H1 (cell line): Measurements from ENCODE around the gene SPG7. TPM values are rescaled to one million over a fixed set of nuclear protein-coding genes. Genes with fewer than 3 reads are reported as not detected.
A peak's percentile ranks its signal among the peaks of the same experiment; 100 is the strongest.

ENCODE experiments used
- CTCF ChIA-PET: fragments of 300-600 bp; sonication (Branson Sonifier 250); formaldehyde crosslinking; loops from one replicate; lab custom pipeline; 2021; ENCODE audit not compliant: partially characterized antibody; lab: Charles Lee
- POLR2A ChIA-PET: fragments of 300-600 bp; sonication (Branson Sonifier 250); formaldehyde crosslinking; loops from one replicate; lab custom pipeline; 2021; ENCODE audit warnings: inconsistent platforms; ENCODE audit not compliant: partially characterized antibody; lab: Charles Lee
- DNase-seq, 2 experiments: peaks; one replicate each; pipeline versions ENCODE4 v3.0.0 to v3.0.0-alpha.2; 2010 to 2022; ENCODE audit warnings: low spot score in 2 of 2, low read depth in 1 of 2, mixed read lengths in 1 of 2
- FAIRE-seq: peaks from 2 replicates; lab custom pipeline; 2011; peaks lifted over from hg19 to GRCh38; lab: Jason Lieb, UNC
- H2AFZ ChIP-seq: 2 replicates; pipeline ENCODE4 v1.8.1; 2012; ENCODE audit warnings: low read length, inconsistent platforms
- H2AK5ac ChIP-seq: 2 replicates; pipeline ENCODE4 v1.6.1; 2013; ENCODE audit warnings: low read depth, low read length
- H2BK120ac ChIP-seq: replicated peaks from 2 replicates; pipeline ENCODE3; 2013; ENCODE audit warnings: low read depth, low read length, inconsistent platforms
- H2BK12ac ChIP-seq: 2 replicates; pipeline ENCODE4 v1.6.1; 2013; ENCODE audit warnings: low read depth, low read length
- H2BK15ac ChIP-seq: 2 replicates; pipeline ENCODE4 v1.6.1; 2013; ENCODE audit warnings: low read length
- H2BK20ac ChIP-seq: 2 replicates; pipeline ENCODE4 v1.6.1; 2013; ENCODE audit warnings: low read length
- H2BK5ac ChIP-seq: 2 replicates; pipeline ENCODE4 v1.6.1; 2013; ENCODE audit warnings: low read depth, low read length
- H3K14ac ChIP-seq: 2 replicates; pipeline ENCODE4 v1.6.1; 2013; ENCODE audit warnings: inconsistent platforms; ENCODE audit not compliant: insufficient read length
- H3K18ac ChIP-seq: 2 replicates; pipeline ENCODE4 v1.6.1; 2013; ENCODE audit warnings: low read length; ENCODE audit errors: extremely low read depth
- H3K23ac ChIP-seq: 2 replicates; pipeline ENCODE4 v1.6.1; 2013; ENCODE audit warnings: inconsistent platforms; ENCODE audit not compliant: insufficient read length
- H3K23me2 ChIP-seq: 2 replicates; pipeline ENCODE4 v1.6.1; 2013; ENCODE audit warnings: low read depth, low read length
- H3K27ac ChIP-seq: 2 replicates; pipeline ENCODE4 v1.6.1; 2011; ENCODE audit warnings: low read depth, low read length, inconsistent platforms
- H3K27me3 ChIP-seq, 4 experiments: replicated peaks in 1 of 4; 1 replicate in 1 of 4; 2 replicates in 3 of 4; pipeline versions ENCODE4 v1.6.1 to v1.8.1; 2011 to 2013; ENCODE audit warnings: low read length in 3 of 4, mild to moderate bottlenecking in 3 of 4, inconsistent platforms in 2 of 4, mixed read lengths in 2 of 4, moderate library complexity in 1 of 4; ENCODE audit not compliant: control insufficient read depth in 3 of 4, insufficient read depth in 3 of 4; ENCODE audit errors: extremely low read depth in 1 of 4
- H3K36me3 ChIP-seq, 4 experiments: 2 replicates each; pipeline versions ENCODE4 v1.6.1 to v1.8.1; 2011 to 2013; ENCODE audit warnings: mild to moderate bottlenecking in 4 of 4, low read length in 3 of 4, moderate library complexity in 2 of 4, control low read depth in 1 of 4, inconsistent platforms in 1 of 4; ENCODE audit not compliant: insufficient read depth in 4 of 4, control insufficient read depth in 2 of 4
- H3K4ac ChIP-seq: replicated peaks from 2 replicates; pipeline ENCODE3; 2013; ENCODE audit warnings: low read length, low read depth, mixed read lengths, inconsistent platforms; ENCODE audit not compliant: insufficient read length
- H3K4me1 ChIP-seq, 4 experiments: replicated peaks in 1 of 4; 1 replicate in 1 of 4; 2 replicates in 3 of 4; pipeline versions ENCODE4 v1.6.1 to v1.8.1; 2011 to 2013; ENCODE audit warnings: low read length in 3 of 4, inconsistent platforms in 2 of 4, mixed read lengths in 1 of 4; ENCODE audit not compliant: insufficient read depth in 4 of 4, control insufficient read depth in 3 of 4
- H3K4me2 ChIP-seq, 2 experiments: 2 replicates each; pipeline versions ENCODE4 v1.6.1 to v1.8.1; 2011 to 2013; ENCODE audit warnings: low read depth in 2 of 2, low read length in 2 of 2, control low read depth in 1 of 2, inconsistent platforms in 1 of 2, mild to moderate bottlenecking in 1 of 2; ENCODE audit not compliant: insufficient read depth in 1 of 2
- H3K4me3 ChIP-seq, 4 experiments: fragments of 200-600, 300-600 bp in 1 of 4; sonication (generic), shearing (Covaris generic), sonication (Bioruptor Twin) in 1 of 4; 2 replicates each; pipeline versions ENCODE4 v1.5.1 to v1.8.1; 2011 to 2016; ENCODE audit warnings: low read length in 4 of 4, low read depth in 3 of 4, control low read depth in 2 of 4, inconsistent platforms in 2 of 4, mild to moderate bottlenecking in 2 of 4, mixed read lengths in 1 of 4, moderate library complexity in 1 of 4; ENCODE audit not compliant: insufficient read depth in 2 of 4; ENCODE audit errors: extremely low read depth in 1 of 4
- H3K56ac ChIP-seq: replicated peaks from 2 replicates; pipeline ENCODE3; 2013; ENCODE audit warnings: low read depth, mild to moderate bottlenecking, mixed read lengths, low read length, inconsistent platforms; ENCODE audit not compliant: insufficient read length
- H3K79me1 ChIP-seq: 2 replicates; pipeline ENCODE4 v1.6.1; 2013; ENCODE audit warnings: low read depth, low read length, control low read depth
- H3K79me2 ChIP-seq, 2 experiments: 2 replicates each; pipeline versions ENCODE4 v1.6.1 to v1.8.1; 2012 to 2013; ENCODE audit warnings: low read length in 2 of 2, mild to moderate bottlenecking in 2 of 2, inconsistent platforms in 1 of 2; ENCODE audit not compliant: insufficient read depth in 2 of 2, control insufficient read depth in 1 of 2
- H3K9ac ChIP-seq, 4 experiments: replicated peaks in 1 of 4; 1 replicate in 1 of 4; 2 replicates in 3 of 4; pipeline versions ENCODE4 v1.6.1 to v1.8.1; 2011 to 2013; ENCODE audit warnings: low read depth in 3 of 4, low read length in 3 of 4, control low read depth in 2 of 4, mild to moderate bottlenecking in 2 of 4, moderate library complexity in 2 of 4, inconsistent platforms in 1 of 4; ENCODE audit errors: extremely low read depth in 1 of 4
- H3K9me3 ChIP-seq, 2 experiments: 2 replicates each; pipeline versions ENCODE4 v1.6.1 to v1.8.1; 2012 to 2013; ENCODE audit warnings: mild to moderate bottlenecking in 2 of 2, moderate library complexity in 2 of 2, control low read depth in 1 of 2, inconsistent platforms in 1 of 2, low read depth in 1 of 2, low read length in 1 of 2, mixed read lengths in 1 of 2; ENCODE audit not compliant: insufficient read depth in 2 of 2
- H4K20me1 ChIP-seq, 2 experiments: replicated peaks in 1 of 2; 2 replicates each; pipeline versions ENCODE3 to v1.8.1; 2011 to 2013; ENCODE audit warnings: inconsistent platforms in 2 of 2, low read length in 2 of 2, mild to moderate bottlenecking in 1 of 2; ENCODE audit not compliant: insufficient read depth in 2 of 2, control insufficient read depth in 1 of 2
- H4K5ac ChIP-seq: 2 replicates; pipeline ENCODE4 v1.6.1; 2013; ENCODE audit warnings: low read length, low read depth, mixed read lengths, inconsistent platforms; ENCODE audit not compliant: insufficient read length
- H4K8ac ChIP-seq: 2 replicates; pipeline ENCODE4 v1.8.0; 2013; ENCODE audit warnings: mild to moderate bottlenecking, moderate library complexity, low read length, inconsistent platforms; ENCODE audit not compliant: insufficient read depth; ENCODE audit errors: extremely low read depth
- H4K91ac ChIP-seq: replicated peaks from 2 replicates; pipeline ENCODE3; 2013; ENCODE audit warnings: low read length, mixed read lengths, inconsistent platforms; ENCODE audit not compliant: insufficient read length
- BCL11A ChIP-seq, 2 experiments: IDR thresholded peaks; one replicate each; pipeline ENCODE4 v1.6.1; 2011; ENCODE audit warnings: low read depth in 2 of 2, low read length in 2 of 2, mild to moderate bottlenecking in 2 of 2
- EGR1 ChIP-seq: IDR thresholded peaks from 2 replicates; pipeline ENCODE4 v1.6.1; 2011; ENCODE audit warnings: low read depth, low read length, borderline replicate concordance
- HDAC2 ChIP-seq, 2 experiments: fragments of 300-600 bp in 1 of 2; sonication (generic) in 1 of 2; IDR thresholded peaks; 2 replicates each; pipeline ENCODE4 v1.6.1; 2011 to 2012; ENCODE audit warnings: low read depth in 2 of 2, low read length in 2 of 2, mild to moderate bottlenecking in 2 of 2, moderate library complexity in 2 of 2, borderline replicate concordance in 1 of 2, inconsistent platforms in 1 of 2
- KDM4A ChIP-seq: IDR thresholded peaks from one replicate; pipeline ENCODE4 v1.7.1; 2012; ENCODE audit warnings: low read depth, mild to moderate bottlenecking, moderate library complexity, low read length, inconsistent platforms; ENCODE audit not compliant: severe bottlenecking
- POLR2A ChIP-seq, 2 experiments: IDR thresholded peaks; 1 replicate in 1 of 2; 2 replicates in 1 of 2; pipeline ENCODE4 v1.6.1; 2011; ENCODE audit warnings: low read depth in 2 of 2, low read length in 2 of 2, mild to moderate bottlenecking in 2 of 2; ENCODE audit errors: control extremely low read depth in 1 of 2
- SAP30 ChIP-seq: fragments of 300-600 bp; sonication (generic); IDR thresholded peaks from 2 replicates; pipeline ENCODE4 v1.7.1; 2012; ENCODE audit warnings: low read length, moderate library complexity, mild to moderate bottlenecking, inconsistent platforms; ENCODE audit not compliant: insufficient read depth, insufficient replicate concordance
- WGBS, 2 experiments: shearing (Covaris generic) in 1 of 2; methylation state at CpG; one replicate each; pipeline versions ENCODE4 v1.1.6 to v1.1.7; 2013 to 2015; ENCODE audit warnings: low lambda C conversion rate in 2 of 2, mixed read lengths in 2 of 2, inconsistent platforms in 1 of 2, low coverage in 1 of 2, missing lambda C conversion rate in 1 of 2; ENCODE audit not compliant: insufficient replicate concordance in 2 of 2, insufficient coverage in 1 of 2, insufficient read length in 1 of 2; ENCODE audit errors: extremely low coverage in 1 of 2, missing lambda C conversion rate in 1 of 2; 5-methylcytosine and 5-hydroxymethylcytosine counted together
- long read RNA-seq, 2 experiments: library from RNA in 1 of 2; library from capped mRNA in 1 of 2; stranded (forward); transcript quantifications; one replicate each; pipeline ENCODE4 v2.0.0, GENCODE V29; 2021; ENCODE audit warnings: inconsistent platforms in 1 of 2
- polyA minus RNA-seq, 3 experiments: library from RNA; depleted of rRNA, polyadenylated mRNA; stranded (reverse); fragments of >200 nt; gene quantifications; 1 replicate in 2 of 3; 2 replicates in 1 of 3; pipeline ENCODE4 v1.2.3, GENCODE V29; 2011
- polyA plus RNA-seq, 7 experiments: library from polyadenylated mRNA; depleted of rRNA in 3 of 7; stranded (reverse) in 5 of 7; unstranded in 2 of 7; fragments of >200 nt in 5 of 7; fragments of 200-250 nt in 2 of 7; gene quantifications; 1 replicate in 5 of 7; 2 replicates in 1 of 7; 4 replicates in 1 of 7; pipeline versions ENCODE4 v1.2.1 to v1.2.3, GENCODE V29; 2011 to 2013; ENCODE audit warnings: missing spikeins in 2 of 7, mixed read lengths in 2 of 7
- total RNA-seq: library from RNA; stranded (reverse); fragmentation: NEBNext Ultra II Directional; extraction: Animal tissue kit (Norgen Biotek cat#: 25700); gene quantifications from 2 replicates; pipeline ENCODE4 v1.2.1, GENCODE V29; 2021

Gene SPG7
- total RNA-seq, result 109 and 113 TPM in 2 replicates
- polyA plus RNA-seq (2011; rRNA removed), result 72.1 and 85.5 TPM in 2 replicates
- 75.2 TPM for polyA plus RNA-seq (2011; cell fraction: cytosol; rRNA removed)
- polyA plus RNA-seq (2011; cell fraction: nucleus; rRNA removed), result 194 TPM
- 71.0 to 98.8 TPM (median 96.3 TPM) in 4 replicates for polyA plus RNA-seq (2012, experiment 1 of 2)
- polyA plus RNA-seq (2012, experiment 2 of 2), result 57.0 TPM
- polyA plus RNA-seq (2013, experiment 1 of 2), result 63.6 TPM
- 56.2 TPM for polyA plus RNA-seq (2013, experiment 2 of 2)
- 64.8 and 74.8 TPM in 2 replicates for polyA minus RNA-seq (2011; rRNA and poly(A)+ RNA removed)
- polyA minus RNA-seq (2011; cell fraction: cytosol; rRNA and poly(A)+ RNA removed), result 99.0 TPM
- polyA minus RNA-seq (2011; cell fraction: nucleus; rRNA and poly(A)+ RNA removed), result 105 TPM
- long read RNA-seq, experiment 1, partial matches to known transcripts, result 20 of 28 reads
- long read RNA-seq, experiment 1, other reads (novel, unspliced or antisense), result 2 of 28 reads
- long read RNA-seq, experiment 2, partial matches to known transcripts, result 3 of 7 reads
- long read RNA-seq, experiment 2, other reads (novel, unspliced or antisense), result 3 of 7 reads

- H3K23ac ChIP-seq, result no peak within 1 kb of the TSS
- no peak within 1 kb of the TSS for H2AFZ ChIP-seq
- H3K4ac ChIP-seq, result peak within 1 kb of the TSS; percentile 57
- ChIA-PET POLR2A (interaction anchor here (0.6 to 5.2 kb wide), 28 partner anchors 9 to 216 kb away, joined by 3 to 56 read pairs (median 4); partner anchors contain the start of genes ANKRD11, CHMP1A and SPATA33), CTCF (interaction anchor here (0.8 to 1.5 kb wide), 6 partner anchors 12 to 236 kb away, joined by 3 to 4 read pairs (median 3); no protein-coding TSS in a partner anchor)
- DNase-seq (peak in 1 of 2 experiments; percentile 95), FAIRE-seq (no peak)
- H4K8ac ChIP-seq, result peak within 1 kb of the TSS; percentile 98
- H2BK120ac ChIP-seq, result no peak within 1 kb of the TSS
- H3K27ac ChIP-seq, result peak within 1 kb of the TSS; percentile 82
- peak within 1 kb of the TSS; percentile 61 for H4K91ac ChIP-seq
- peaks cover 9 to 23% of the 10 kb centered on the region in 2 experiments for H3K79me2 ChIP-seq
- H3K36me3 ChIP-seq, result peaks cover 10 to 23% (median 18%) of the 10 kb centered on the region in 4 experiments
- H2BK12ac ChIP-seq, result 0 out of 2 replicates have a peak within 1 kb of the TSS, but pooled peaks have one; percentile 50
- H3K4me2 ChIP-seq, result peak within 1 kb of the TSS; percentile 76 to 96
- WGBS, 2 experiments, result 1% methylated on average over 78 of the region's 90 CpGs; no CpG with 5 or more reads in 1 of the 2 experiments
- no peak within 1 kb of the TSS for H2BK20ac ChIP-seq
- peak within 1 kb of the TSS; percentile 71 for H3K18ac ChIP-seq
- peaks cover 12% of the 10 kb centered on the region; the same call in 1 of the 2 replicates for H3K23me2 ChIP-seq
- peak within 1 kb of the TSS; percentile 90 for H4K5ac ChIP-seq
- H3K79me1 ChIP-seq, result peaks cover 2% of the 10 kb centered on the region; the same call in 1 of the 2 replicates
- H4K20me1 ChIP-seq, result peaks cover 0 to 6% of the 10 kb centered on the region in 2 experiments
- H3K56ac ChIP-seq, result peak within 1 kb of the TSS; percentile 59
- H2BK15ac ChIP-seq, result no peak within 1 kb of the TSS
- peak within 1 kb of the TSS; percentile 62 to 89 (median 88) for H3K9ac ChIP-seq
- H3K4me3 ChIP-seq, result peak within 1 kb of the TSS; percentile 91 to 95 (median 94)
- peaks cover 0 to 4% (median 2%) of the 10 kb centered on the region in 4 experiments; a peak in 3 of 7 replicates for H3K27me3 ChIP-seq
- peak within 1 kb of the TSS; percentile 83; the same call in 1 of the 2 replicates for H2BK5ac ChIP-seq
- no peak within 1 kb of the TSS for H3K14ac ChIP-seq
- no peak within 1 kb of the TSS for H2AK5ac ChIP-seq
- peaks cover 0 to 4% (median 0%) of the 10 kb centered on the region in 4 experiments; a peak in 4 of 7 replicates for H3K4me1 ChIP-seq
- H3K9me3 ChIP-seq, result no peaks in the 10 kb centered on the region
- peak; percentile 82 for TF ChIP-seq KDM4A
- TF ChIP-seq POLR2A (IDR thresholded peaks at IDR 0.05; ENCODE audit: control extremely low read depth in 1 of 2, low read depth in 2 of 2, low read length in 2 of 2), result peak; percentile 83 to 88
- no peak for TF ChIP-seq SAP30
- peak in 1 of 2 experiments; percentile 78; a peak in 2 of 4 replicates for TF ChIP-seq HDAC2 (IDR thresholded peaks at IDR 0.05; ENCODE audit: borderline replicate concordance in 1 of 2, low read depth in 2 of 2, low read length in 2 of 2)
- TF ChIP-seq BCL11A (IDR thresholded peaks at IDR 0.05; ENCODE audit: low read depth in 2 of 2, low read length in 2 of 2), result no peak
- no peak for TF ChIP-seq EGR1
Observed at GRCh38 chr16:89507834-89508590, at the start of gene SPG7. Gene SPG7 (plus strand): TSS chr16:89508403. CDS start chr16:89508418, 15 bp downstream.
